Endothelial cell of umbilical vein (primary cell): ENCODE results near the gene ADCY2. TPM values are rescaled to one million over a fixed set of nuclear protein-coding genes. Genes with fewer than 3 reads are reported as not detected.

ENCODE experiments used
- BruUV-seq: library from RNA; stranded (reverse); fragments of 400-500 nt; replicated peaks from 2 replicates; lab custom pipeline; 2021; lab: Mats Ljungman, UMichigan
- CTCF ChIA-PET: fragments of 300-600, 350-600 bp; sonication (Branson Sonifier 250); formaldehyde crosslinking; loops from one replicate; lab custom pipeline; 2021; ENCODE audit warnings: antibody characterized with exemption, inconsistent platforms; lab: Charles Lee
- POLR2A ChIA-PET: fragments of 300-600, 350-600 bp; sonication (Branson Sonifier 250); formaldehyde crosslinking; loops from one replicate; lab custom pipeline; 2021; ENCODE audit warnings: antibody characterized with exemption, inconsistent platforms; lab: Charles Lee
- DNase-seq: peaks from one replicate; pipeline ENCODE4 v3.0.0-alpha.2; 2011; ENCODE audit warnings: low read depth, low spot score
- FAIRE-seq: peaks from 2 replicates; lab custom pipeline; 2011; peaks lifted over from hg19 to GRCh38; lab: Jason Lieb, UNC
- H2AFZ ChIP-seq: 2 replicates; pipeline ENCODE4 v1.6.0; 2012; ENCODE audit warnings: low read depth, low read length, control low read depth, inconsistent platforms
- H3K27ac ChIP-seq: 2 replicates; pipeline ENCODE4 v1.5.1; 2011; ENCODE audit warnings: low read depth, mild to moderate bottlenecking, control low read depth, low read length, moderate library complexity; ENCODE audit not compliant: insufficient read depth
- H3K27me3 ChIP-seq, 2 experiments: 2 replicates each; pipeline versions ENCODE4 v1.6.0 to v1.6.1; 2011; ENCODE audit warnings: low read length in 2 of 2, mixed read lengths in 1 of 2; ENCODE audit not compliant: control insufficient read depth in 2 of 2, insufficient read depth in 2 of 2
- H3K36me3 ChIP-seq, 2 experiments: 2 replicates in 1 of 2; 3 replicates in 1 of 2; pipeline ENCODE4 v1.5.1; 2011; ENCODE audit warnings: low read length in 2 of 2, mild to moderate bottlenecking in 1 of 2, moderate library complexity in 1 of 2; ENCODE audit not compliant: control insufficient read depth in 2 of 2, insufficient read depth in 2 of 2; ENCODE audit errors: extremely low read depth in 1 of 2
- H3K4me1 ChIP-seq: 3 replicates; pipeline ENCODE4 v1.5.1; 2011; ENCODE audit warnings: mild to moderate bottlenecking, low read length; ENCODE audit not compliant: control insufficient read depth, insufficient read depth; ENCODE audit errors: extremely low read depth
- H3K4me2 ChIP-seq: 2 replicates; pipeline ENCODE4 v1.6.1; 2011; ENCODE audit warnings: low read length, control low read depth, mixed read lengths; ENCODE audit not compliant: insufficient read depth
- H3K4me3 ChIP-seq, 3 experiments: fragments of 200-600 bp in 1 of 3; sonication (generic), shearing (Covaris generic) in 1 of 3; replicated peaks in 1 of 3; 2 replicates each; pipeline ENCODE4 v1.5.1; 2011 to 2016; ENCODE audit warnings: control low read depth in 3 of 3, low read length in 3 of 3, mild to moderate bottlenecking in 2 of 3, inconsistent platforms in 1 of 3, low read depth in 1 of 3, moderate library complexity in 1 of 3; ENCODE audit not compliant: insufficient read depth in 1 of 3
- H3K79me2 ChIP-seq: 2 replicates; pipeline ENCODE4 v1.6.0; 2012; ENCODE audit warnings: low read length, inconsistent platforms; ENCODE audit not compliant: control insufficient read depth, insufficient read depth
- H3K9ac ChIP-seq: replicated peaks from 2 replicates; pipeline ENCODE3; 2011; ENCODE audit warnings: low read length, control low read depth; ENCODE audit not compliant: insufficient read depth; ENCODE audit errors: extremely low read depth
- H3K9me1 ChIP-seq: replicated peaks from 3 replicates; pipeline ENCODE4 v1.6.0; 2011; ENCODE audit warnings: mild to moderate bottlenecking, low read length; ENCODE audit not compliant: control insufficient read depth, insufficient read depth; ENCODE audit errors: extremely low read depth
- H3K9me3 ChIP-seq: replicated peaks from 2 replicates; pipeline ENCODE4 v1.5.1; 2012; ENCODE audit warnings: low read length, inconsistent platforms; ENCODE audit not compliant: control insufficient read depth, insufficient read depth
- H4K20me1 ChIP-seq: replicated peaks from 2 replicates; pipeline ENCODE3; 2011; ENCODE audit warnings: mild to moderate bottlenecking, low read length; ENCODE audit not compliant: control insufficient read depth, insufficient read depth; ENCODE audit errors: extremely low read depth
- EZH2 ChIP-seq: IDR thresholded peaks from 2 replicates; pipeline ENCODE4 v1.6.1; 2012; ENCODE audit warnings: borderline replicate concordance, low read depth, mild to moderate bottlenecking, moderate library complexity, low read length, inconsistent platforms; ENCODE audit not compliant: severe bottlenecking
- FOS ChIP-seq: IDR thresholded peaks from 2 replicates; pipeline ENCODE4 v1.6.1; 2011; ENCODE audit warnings: mild to moderate bottlenecking, low read length, moderate library complexity, borderline replicate concordance; ENCODE audit not compliant: insufficient read depth
- dilution Hi-C: fragments of 300-500 bp; cut with MboI; formaldehyde crosslinking; loops from one replicate; pipeline ENCODE4 v1.15.0; 2019; ENCODE audit warnings: low sequenced_read_pairs; ENCODE audit not compliant: extremely low pct_ligation_motif_present
- intact Hi-C: fragments of 100-400 bp; cut with micrococcal nuclease; formaldehyde crosslinking; loops from one replicate; pipeline ENCODE4 v1.10.0; 2022
- polyA plus RNA-seq, 4 experiments: library from polyadenylated mRNA; depleted of rRNA in 3 of 4; stranded (reverse) in 3 of 4; unstranded in 1 of 4; fragments of >200 nt; gene quantifications; 2 replicates each; pipeline versions ENCODE4 v1.2.1 to v1.2.3, GENCODE V29; 2011 to 2012; ENCODE audit warnings: missing spikeins in 1 of 4
- total RNA-seq: library from RNA; stranded (reverse); gene quantifications from 2 replicates; pipeline ENCODE4 v1.2.3, GENCODE V29; 2021
- TF ChIP-seq, protein P1 (sequence below), 2 donors: IDR thresholded peaks; 1 replicate in 1 of 2; 2 replicates in 1 of 2; pipeline ENCODE4 v1.5.1; 2011; ENCODE audit warnings: low read length in 2 of 2, mild to moderate bottlenecking in 2 of 2, moderate library complexity in 2 of 2, control low read depth in 1 of 2, inconsistent platforms in 1 of 2, low read depth in 1 of 2; ENCODE audit not compliant: insufficient read depth in 1 of 2; ENCODE audit errors: extremely low read depth in 1 of 2

Gene ADCY2
- total and polyA plus RNA-seq, 2 donors (not counting 3 experiments of a cell fraction or from before 2014, with no cell fraction given) = under 0.01 TPM; not detected in 1

DNA sequence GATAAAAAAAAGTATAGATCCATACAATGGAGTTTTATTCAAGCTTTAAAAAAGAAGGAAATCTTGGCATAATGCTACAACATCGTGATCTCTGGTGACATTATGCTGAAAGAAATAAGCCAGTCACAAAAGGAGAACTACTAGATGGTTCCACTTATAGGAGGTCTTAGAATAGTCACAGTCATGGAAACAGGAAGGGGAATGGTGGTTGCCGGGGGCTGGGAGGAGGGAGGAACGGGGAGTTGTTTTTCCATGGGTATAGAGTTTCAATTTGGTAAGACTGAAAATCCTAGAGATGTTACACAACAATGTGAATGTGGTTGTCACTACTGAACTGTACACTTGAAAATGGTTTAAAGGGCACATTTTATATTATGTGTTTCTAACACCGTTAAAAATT is 360.5 kb downstream of the ADCY2 start:
- Histone ChIP-seq H3K36me3 (no peaks in the 10 kb centered on the region), H3K9me1 (no peaks in the 10 kb centered on the region), H3K4me1 (no peaks in the 10 kb centered on the region), H2AFZ (no peak overlapping the region), H3K4me3 (no peak overlapping the region), H3K9ac (no peak overlapping the region), H3K79me2 (no peaks in the 10 kb centered on the region), H3K27ac (no peak overlapping the region), H4K20me1 (no peaks in the 10 kb centered on the region), H3K27me3 (no peaks in the 10 kb centered on the region), H3K4me2 (no peak overlapping the region), H3K9me3 (no peaks in the 10 kb centered on the region)
- FAIRE-seq (no peak), DNase-seq (no peak)
- POLR2A ChIA-PET = no interaction called here
- dilution Hi-C loops = no loop called here
- intact Hi-C loops = loop anchor here (5.0 kb wide), 1 partner anchor 101 kb away; no protein-coding TSS in a partner anchor
- CTCF ChIA-PET = interaction anchor here (2.7 to 4.5 kb wide), 2 partner anchors 11 to 991 kb away, joined by 24 to 41 read pairs; no protein-coding TSS in a partner anchor
- no TSS peak for BruUV-seq
- TF ChIP-seq, protein P1, sequence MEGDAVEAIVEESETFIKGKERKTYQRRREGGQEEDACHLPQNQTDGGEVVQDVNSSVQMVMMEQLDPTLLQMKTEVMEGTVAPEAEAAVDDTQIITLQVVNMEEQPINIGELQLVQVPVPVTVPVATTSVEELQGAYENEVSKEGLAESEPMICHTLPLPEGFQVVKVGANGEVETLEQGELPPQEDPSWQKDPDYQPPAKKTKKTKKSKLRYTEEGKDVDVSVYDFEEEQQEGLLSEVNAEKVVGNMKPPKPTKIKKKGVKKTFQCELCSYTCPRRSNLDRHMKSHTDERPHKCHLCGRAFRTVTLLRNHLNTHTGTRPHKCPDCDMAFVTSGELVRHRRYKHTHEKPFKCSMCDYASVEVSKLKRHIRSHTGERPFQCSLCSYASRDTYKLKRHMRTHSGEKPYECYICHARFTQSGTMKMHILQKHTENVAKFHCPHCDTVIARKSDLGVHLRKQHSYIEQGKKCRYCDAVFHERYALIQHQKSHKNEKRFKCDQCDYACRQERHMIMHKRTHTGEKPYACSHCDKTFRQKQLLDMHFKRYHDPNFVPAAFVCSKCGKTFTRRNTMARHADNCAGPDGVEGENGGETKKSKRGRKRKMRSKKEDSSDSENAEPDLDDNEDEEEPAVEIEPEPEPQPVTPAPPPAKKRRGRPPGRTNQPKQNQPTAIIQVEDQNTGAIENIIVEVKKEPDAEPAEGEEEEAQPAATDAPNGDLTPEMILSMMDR (IDR thresholded peaks at IDR 0.05; ENCODE audit: extremely low read depth in 1 of 2, insufficient read depth in 1 of 2, low read depth in 1 of 2, low read length in 2 of 2) = no peak

DNA sequence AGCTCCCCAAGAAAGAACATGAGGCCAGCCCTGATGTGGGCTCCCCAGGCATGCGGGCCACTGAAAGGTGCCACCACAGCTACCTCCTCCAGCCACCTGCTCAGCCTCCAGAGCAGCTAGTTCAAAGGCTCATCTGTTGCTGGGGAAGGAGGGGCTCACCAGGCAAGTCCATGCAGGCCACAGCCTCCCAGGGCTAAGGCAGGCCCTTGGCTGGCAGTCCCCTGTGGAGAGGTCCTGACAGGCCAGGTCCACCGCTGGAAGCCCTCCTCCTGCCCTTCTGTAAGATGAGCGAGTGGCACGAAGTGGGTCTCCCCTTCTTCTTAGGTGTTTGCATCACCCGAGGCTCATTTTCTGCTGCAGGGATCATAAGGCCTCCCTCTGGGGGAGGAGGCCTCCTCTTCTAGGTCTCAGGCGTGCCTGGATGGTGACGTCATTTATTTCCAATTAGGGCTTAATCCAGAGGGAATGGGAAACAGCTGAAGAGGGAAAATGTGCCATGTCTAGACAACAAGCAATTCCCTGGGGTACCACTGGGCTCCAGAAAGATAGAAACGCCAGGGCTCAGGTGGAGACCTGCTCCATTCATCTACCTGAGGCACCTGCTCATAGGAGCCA is 363.4 kb downstream of the ADCY2 start:
- ChIA-PET POLR2A (no interaction called here), CTCF (no interaction called here)
- FAIRE-seq = no peak
- no peak overlapping the region for H3K4me2 ChIP-seq
- no TSS peak for BruUV-seq
- H3K36me3 ChIP-seq = no peaks in the 10 kb centered on the region
- H3K4me3 ChIP-seq = no peak overlapping the region
- intact Hi-C loops (loop anchor here (5.0 kb wide), 1 partner anchor 98 kb away; no protein-coding TSS in a partner anchor), dilution Hi-C loops (no loop called here)
- H3K27ac ChIP-seq = no peak overlapping the region
- TF ChIP-seq FOS (no peak), EZH2 (no peak)
- H3K79me2 ChIP-seq = no peaks in the 10 kb centered on the region
- no peaks in the 10 kb centered on the region for H3K4me1 ChIP-seq
- H2AFZ ChIP-seq = no peak overlapping the region
- no peak overlapping the region for H3K9ac ChIP-seq
- no peaks in the 10 kb centered on the region for H3K9me1 ChIP-seq
- DNase-seq = no peak
- no peaks in the 10 kb centered on the region for H4K20me1 ChIP-seq
- no peaks in the 10 kb centered on the region for H3K27me3 ChIP-seq
- H3K9me3 ChIP-seq = no peaks in the 10 kb centered on the region
